GM12873 (cell line): ENCODE data around the gene STIM2.

Experiments
- TF ChIP-seq, protein P1 (sequence below): IDR thresholded peaks from 2 replicates; pipeline ENCODE4 v1.5.1; 2012; ENCODE audit warnings: low read depth, mild to moderate bottlenecking, moderate library complexity, low read length, control low read depth; ENCODE audit not compliant: insufficient read depth; ENCODE audit errors: missing control alignments

STIM2 gene

DNA sequence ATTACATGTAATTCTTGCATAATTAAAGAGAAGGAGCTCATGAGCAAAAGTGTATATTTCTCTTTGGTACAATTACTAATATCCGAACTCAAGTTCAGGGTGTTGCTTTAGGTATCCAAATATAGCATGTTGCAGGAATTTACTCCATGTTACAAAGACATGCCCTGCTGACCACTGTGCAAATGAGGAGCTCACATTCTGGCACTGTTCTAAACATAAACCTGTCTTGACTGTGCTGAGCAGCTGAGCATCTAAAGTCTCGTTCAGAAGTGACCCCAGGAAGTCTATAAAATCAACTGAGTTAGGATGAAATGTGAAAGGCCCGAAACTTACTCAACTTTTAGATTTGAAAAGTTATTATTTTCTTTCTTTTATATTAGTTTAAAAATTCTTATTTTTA is 124.3 kb downstream of the STIM2 start:
- TF ChIP-seq, protein P1, sequence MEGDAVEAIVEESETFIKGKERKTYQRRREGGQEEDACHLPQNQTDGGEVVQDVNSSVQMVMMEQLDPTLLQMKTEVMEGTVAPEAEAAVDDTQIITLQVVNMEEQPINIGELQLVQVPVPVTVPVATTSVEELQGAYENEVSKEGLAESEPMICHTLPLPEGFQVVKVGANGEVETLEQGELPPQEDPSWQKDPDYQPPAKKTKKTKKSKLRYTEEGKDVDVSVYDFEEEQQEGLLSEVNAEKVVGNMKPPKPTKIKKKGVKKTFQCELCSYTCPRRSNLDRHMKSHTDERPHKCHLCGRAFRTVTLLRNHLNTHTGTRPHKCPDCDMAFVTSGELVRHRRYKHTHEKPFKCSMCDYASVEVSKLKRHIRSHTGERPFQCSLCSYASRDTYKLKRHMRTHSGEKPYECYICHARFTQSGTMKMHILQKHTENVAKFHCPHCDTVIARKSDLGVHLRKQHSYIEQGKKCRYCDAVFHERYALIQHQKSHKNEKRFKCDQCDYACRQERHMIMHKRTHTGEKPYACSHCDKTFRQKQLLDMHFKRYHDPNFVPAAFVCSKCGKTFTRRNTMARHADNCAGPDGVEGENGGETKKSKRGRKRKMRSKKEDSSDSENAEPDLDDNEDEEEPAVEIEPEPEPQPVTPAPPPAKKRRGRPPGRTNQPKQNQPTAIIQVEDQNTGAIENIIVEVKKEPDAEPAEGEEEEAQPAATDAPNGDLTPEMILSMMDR = no peak

DNA sequence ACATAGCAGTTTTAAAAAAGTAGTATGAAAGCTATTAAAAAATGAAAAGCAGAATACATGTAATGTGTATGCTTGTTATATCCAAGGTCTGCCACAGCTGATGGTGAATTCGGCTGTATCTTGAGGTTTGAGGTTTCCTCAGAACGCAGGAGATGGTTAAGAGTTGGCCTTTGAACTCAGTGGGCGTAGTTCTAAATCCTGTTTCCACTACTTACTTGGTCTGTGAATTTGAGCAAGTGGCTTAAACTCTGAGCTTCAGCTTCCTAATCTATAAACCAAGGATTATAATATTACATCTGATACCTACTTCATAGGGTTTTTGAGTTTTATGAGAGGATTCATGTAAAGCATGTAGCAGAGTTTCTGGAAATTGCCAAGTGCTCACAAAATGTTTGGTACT is 125.2 kb downstream of the STIM2 start:
- TF ChIP-seq, protein P1 = no peak

DNA sequence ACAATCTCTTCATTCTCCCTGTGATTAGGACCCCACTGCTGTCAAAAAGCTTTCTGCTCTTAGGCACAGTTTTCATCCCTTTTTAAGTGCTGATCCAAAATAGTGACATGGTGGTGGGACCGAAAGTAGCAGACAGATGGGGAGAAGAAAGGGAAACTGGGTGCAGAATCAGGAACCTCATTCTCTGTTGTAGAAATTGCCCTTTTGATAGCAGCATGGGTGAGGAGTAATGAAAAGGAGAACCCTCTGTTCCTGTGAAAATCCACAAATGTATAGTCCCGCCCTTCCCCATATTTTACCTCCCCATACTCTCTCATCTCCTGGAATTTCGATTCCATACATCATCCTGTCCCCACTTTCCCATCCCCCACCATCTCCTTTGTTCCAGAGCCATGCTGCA is 126.5 kb downstream of the STIM2 start:
- TF ChIP-seq, protein P1 = no peak

DNA sequence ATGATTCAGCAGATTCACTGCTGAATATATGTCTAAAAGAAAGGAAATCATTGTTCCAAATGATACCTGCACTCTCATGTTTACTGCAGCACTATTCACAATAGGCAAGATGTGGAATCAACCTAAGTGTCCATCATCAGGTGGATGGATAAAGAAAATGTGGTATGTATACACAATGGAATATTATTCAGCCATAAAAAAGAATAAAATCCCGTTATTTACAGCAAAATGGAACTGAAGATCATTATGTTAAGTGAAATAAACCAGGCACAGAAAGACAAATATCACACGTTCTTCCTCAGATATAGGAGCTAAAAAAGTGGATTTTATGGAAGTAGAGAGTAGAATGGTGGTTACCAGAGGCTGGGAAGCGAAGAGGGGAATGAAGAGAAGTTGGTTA is 130.4 kb downstream of the STIM2 start:
- TF ChIP-seq, protein P1 = no peak

DNA sequence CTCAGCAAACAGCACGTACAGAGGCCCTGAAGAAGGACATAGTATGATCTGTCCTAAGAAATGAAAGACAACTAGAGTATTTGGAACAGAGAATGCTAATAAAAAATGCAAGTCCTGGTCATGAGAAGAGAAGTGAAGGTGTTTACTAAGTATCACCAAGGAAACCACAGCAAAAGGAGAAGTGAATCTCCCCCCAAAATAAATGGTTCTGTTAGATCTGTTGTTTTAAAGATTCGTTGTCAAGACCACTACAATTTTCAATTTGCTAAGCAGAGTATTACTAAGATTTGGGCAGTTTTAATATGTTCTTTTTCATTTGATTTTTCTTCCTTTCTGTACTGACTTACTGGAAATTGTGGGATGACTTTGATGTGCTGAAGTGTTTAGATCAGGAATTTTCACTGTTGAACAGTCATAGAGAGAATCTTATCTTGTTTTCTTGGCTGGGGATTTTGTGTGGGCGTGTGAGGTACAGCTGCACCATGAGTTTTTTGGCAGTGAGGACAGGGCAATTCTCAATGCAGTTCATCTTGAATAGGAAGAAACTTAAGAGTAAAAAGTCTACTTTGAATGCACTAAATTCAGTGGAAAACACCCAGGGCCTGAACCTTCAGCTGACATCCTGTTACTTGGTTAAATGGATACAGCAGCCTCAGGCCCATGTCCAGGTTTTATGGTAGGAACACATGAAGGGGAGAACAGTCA is 132.2 kb downstream of the STIM2 start:
- TF ChIP-seq, protein P1 = no peak

DNA sequence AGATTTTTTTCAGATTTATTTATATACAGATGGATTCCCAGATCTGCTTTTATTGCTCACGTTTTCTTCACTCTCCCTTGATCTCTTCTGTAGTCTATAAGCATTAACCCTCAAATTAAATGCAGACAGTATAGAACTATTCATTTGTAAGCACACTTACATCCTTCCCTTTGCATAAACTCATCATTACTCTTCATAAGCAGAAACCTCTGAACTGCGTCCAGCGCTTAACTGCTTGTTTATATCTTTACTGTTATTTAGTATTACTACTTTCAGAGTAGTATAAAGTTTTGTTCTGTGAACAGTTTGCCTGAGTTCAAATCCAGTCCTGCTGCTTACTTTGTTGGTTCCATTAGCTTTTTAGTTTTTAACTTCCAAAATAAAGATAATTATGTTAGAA is 132.9 kb downstream of the STIM2 start:
- TF ChIP-seq, protein P1 = no peak

DNA sequence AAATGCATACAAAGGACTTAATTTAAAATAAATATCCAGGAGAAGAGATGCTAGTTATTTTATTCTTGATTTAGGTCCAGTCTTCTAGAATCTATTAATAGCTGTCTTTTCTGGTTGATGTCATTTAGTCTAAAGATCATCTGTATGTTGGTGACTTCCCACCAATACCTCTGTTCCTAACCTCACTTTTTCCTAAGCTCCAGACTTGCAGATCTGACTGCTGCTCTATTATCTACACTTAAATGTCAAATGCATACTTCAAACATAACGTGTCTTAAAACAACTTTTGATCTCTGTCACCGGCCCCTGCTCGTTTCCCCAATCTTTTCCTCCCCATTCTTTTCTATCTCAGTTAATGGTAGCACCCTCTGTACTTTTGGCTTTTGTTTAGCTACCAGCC is 133.3 kb downstream of the STIM2 start:
- TF ChIP-seq, protein P1 = no peak
